Measurements from ENCODE around the gene ARHGAP4.

Gene ARHGAP4

GRCh38 chrX:153876112-153876491 is 50.0 kb downstream of the ARHGAP4 start:
- Histone ChIP-seq H3K4me1 (ENCODE audit: insufficient read depth, low read length, severe bottlenecking) (no peaks in the 10 kb centered on the region), H3K4me3 (ENCODE audit: low read depth, low read length, poor library complexity, severe bottlenecking) (no peak overlapping the region), H3K79me2 (ENCODE audit: insufficient read depth, low read length) (no peaks in the 10 kb centered on the region), H2AFZ (ENCODE audit: low read length) (no peak overlapping the region), H3K27ac (ENCODE audit: low read depth, low read length, poor library complexity, severe bottlenecking) (no peak overlapping the region), H4K20me1 (ENCODE audit: insufficient read depth, low read length) (no peaks in the 10 kb centered on the region), H3F3A (ENCODE audit: insufficient read depth, low read length) (no peaks in the 10 kb centered on the region), H3K9me2 (ENCODE audit: low read depth, low read length) (no peaks in the 10 kb centered on the region), H3K36me3 (ENCODE audit: insufficient read depth, low read length) (no peaks in the 10 kb centered on the region), H3K4me2 (ENCODE audit: low read length) (no peak overlapping the region), H3K27me3 (ENCODE audit: insufficient read depth, low read length) (no peaks in the 10 kb centered on the region), H3K9me3 (ENCODE audit: low read length) (no peaks in the 10 kb centered on the region), H3K9ac (ENCODE audit: low read length) (no peak overlapping the region)
- TF ChIP-seq CTCF (IDR thresholded peaks at IDR 0.05; ENCODE audit: low read length) (no peak), EZH2 (IDR thresholded peaks at IDR 0.05; ENCODE audit: borderline replicate concordance, low read length) (no peak)

GRCh38 chrX:153875391-153876111 is 50.5 kb downstream of the ARHGAP4 start:
- TF ChIP-seq CTCF (IDR thresholded peaks at IDR 0.05; ENCODE audit: low read length): no peak
- no peak for TF ChIP-seq EZH2 (IDR thresholded peaks at IDR 0.05; ENCODE audit: borderline replicate concordance, low read length)
- Histone ChIP-seq H4K20me1 (ENCODE audit: insufficient read depth, low read length) (no peaks in the 10 kb centered on the region), H2AFZ (ENCODE audit: low read length) (no peak overlapping the region), H3K4me3 (ENCODE audit: low read depth, low read length, poor library complexity, severe bottlenecking) (no peak overlapping the region), H3K4me2 (ENCODE audit: low read length) (no peak overlapping the region), H3K27ac (ENCODE audit: low read depth, low read length, poor library complexity, severe bottlenecking) (no peak overlapping the region), H3K4me1 (ENCODE audit: insufficient read depth, low read length, severe bottlenecking) (no peaks in the 10 kb centered on the region), H3K79me2 (ENCODE audit: insufficient read depth, low read length) (no peaks in the 10 kb centered on the region), H3K27me3 (ENCODE audit: insufficient read depth, low read length) (no peaks in the 10 kb centered on the region), H3K9me2 (ENCODE audit: low read depth, low read length) (no peaks in the 10 kb centered on the region), H3K9me3 (ENCODE audit: low read length) (no peaks in the 10 kb centered on the region), H3K36me3 (ENCODE audit: insufficient read depth, low read length) (no peaks in the 10 kb centered on the region), H3K9ac (ENCODE audit: low read length) (no peak overlapping the region), H3F3A (ENCODE audit: insufficient read depth, low read length) (no peaks in the 10 kb centered on the region)

GRCh38 chrX:153874366-153875125 is 51.5 kb downstream of the ARHGAP4 start:
- Histone ChIP-seq H3K79me2 (ENCODE audit: insufficient read depth, low read length) (no peaks in the 10 kb centered on the region), H4K20me1 (ENCODE audit: insufficient read depth, low read length) (no peaks in the 10 kb centered on the region), H3K9me3 (ENCODE audit: low read length) (no peaks in the 10 kb centered on the region), H2AFZ (ENCODE audit: low read length) (no peak overlapping the region), H3K27ac (ENCODE audit: low read depth, low read length, poor library complexity, severe bottlenecking) (no peak overlapping the region), H3K4me3 (ENCODE audit: low read depth, low read length, poor library complexity, severe bottlenecking) (no peak overlapping the region), H3K36me3 (ENCODE audit: insufficient read depth, low read length) (no peaks in the 10 kb centered on the region), H3K9ac (ENCODE audit: low read length) (no peak overlapping the region), H3K4me2 (ENCODE audit: low read length) (no peak overlapping the region), H3K27me3 (ENCODE audit: insufficient read depth, low read length) (no peaks in the 10 kb centered on the region), H3K9me2 (ENCODE audit: low read depth, low read length) (no peaks in the 10 kb centered on the region), H3K4me1 (ENCODE audit: insufficient read depth, low read length, severe bottlenecking) (no peaks in the 10 kb centered on the region), H3F3A (ENCODE audit: insufficient read depth, low read length) (no peaks in the 10 kb centered on the region)
- TF ChIP-seq CTCF (IDR thresholded peaks at IDR 0.05; ENCODE audit: low read length) (no peak), EZH2 (IDR thresholded peaks at IDR 0.05; ENCODE audit: borderline replicate concordance, low read length) (no peak)
